Spleen (tissue), 11 donors: ENCODE results near the gene PPP1R9A. TPM values are rescaled to one million over a fixed set of nuclear protein-coding genes. Genes with fewer than 3 reads are reported as not detected.
"Not testable (repeated sequence)": the region's sequence is repeated elsewhere in the genome, so short reads cannot be mapped to it uniquely, and the experiment has no call there.

Experiments used
- DNase-seq: peaks from one replicate; pipeline ENCODE4 v3.0.0-alpha.2; 2020
- H3K27ac ChIP-seq, 8 donors: fragments of 200-600 bp; sonication (generic) in 7 of 8; 1 replicate in 4 of 8; 2 replicates in 4 of 8; pipeline versions ENCODE4 v1.5.0 to v1.8.0; 2016 to 2021; ENCODE audit warnings: inconsistent platforms in 4 of 8, mild to moderate bottlenecking in 4 of 8, moderate library complexity in 1 of 8
- H3K27me3 ChIP-seq, 7 donors: fragments of 200-600 bp; sonication (generic) in 6 of 7; replicated peaks in 1 of 7; 1 replicate in 4 of 7; 2 replicates in 3 of 7; pipeline versions ENCODE4 v1.5.0 to v1.8.0; 2016 to 2021; ENCODE audit warnings: inconsistent platforms in 3 of 7, mild to moderate bottlenecking in 1 of 7
- H3K36me3 ChIP-seq, 6 donors: fragments of 200-600 bp; sonication (generic) in 5 of 6; 1 replicate in 4 of 6; 2 replicates in 2 of 6; pipeline versions ENCODE4 v1.5.0 to v1.8.0; 2016 to 2021; ENCODE audit warnings: inconsistent platforms in 2 of 6
- H3K4me1 ChIP-seq, 6 donors: fragments of 200-600 bp; sonication (generic) in 5 of 6; 1 replicate in 3 of 6; 2 replicates in 3 of 6; pipeline versions ENCODE4 v1.5.0 to v1.8.0; 2016 to 2021; ENCODE audit warnings: inconsistent platforms in 3 of 6
- H3K4me3 ChIP-seq, 8 donors: fragments of 200-600 bp; sonication (generic) in 7 of 8; 1 replicate in 4 of 8; 2 replicates in 4 of 8; pipeline versions ENCODE4 v1.5.0 to v1.8.0; 2016 to 2021; ENCODE audit warnings: inconsistent platforms in 4 of 8, mild to moderate bottlenecking in 4 of 8, moderate library complexity in 2 of 8
- H3K9me3 ChIP-seq, 8 donors: fragments of 200-600 bp; sonication (generic) in 7 of 8; 1 replicate in 4 of 8; 2 replicates in 4 of 8; pipeline versions ENCODE4 v1.5.0 to v1.8.0; 2016 to 2021; ENCODE audit warnings: inconsistent platforms in 4 of 8
- POLR2A ChIP-seq, 3 donors: fragments of 450-650 bp; IDR thresholded peaks; one replicate each; pipeline ENCODE4 v1.5.1; 2017; ENCODE audit warnings: antibody characterized with exemption in 3 of 3, mild to moderate bottlenecking in 1 of 3
- POLR2AphosphoS5 ChIP-seq, 3 donors: sonication (generic); formaldehyde crosslinking; IDR thresholded peaks; one replicate each; pipeline ENCODE4 v1.5.1; 2017; ENCODE audit warnings: antibody characterized with exemption in 3 of 3
- WGBS, 5 donors: extraction: QIAGEN DNeasy Blood & Tissue Kit in 3 of 5; methylation state at CpG; one replicate each; pipeline versions ENCODE4 v1.1.5 to v1.1.7; 2013 to 2018; 5-methylcytosine and 5-hydroxymethylcytosine counted together
- intact Hi-C: fragments of 100-400 bp; cut with DNase I; formaldehyde crosslinking; loops from one replicate; pipeline ENCODE4 v1.15.0; 2023; ENCODE audit warnings: low total_unique reads
- polyA plus RNA-seq, 3 donors: library from polyadenylated mRNA; stranded (reverse); fragments of 200-250 nt; gene quantifications; one replicate each; pipeline ENCODE4 v1.2.1, GENCODE V29; 2013
- total RNA-seq, 7 donors: library from RNA; depleted of rRNA in 3 of 7; stranded (reverse); fragments of >200 nt in 3 of 7; fragmentation: NEBNext Ultra II Directional in 4 of 7; extraction: Animal tissue kit (Norgen Biotek cat#: 25700) in 4 of 7; gene quantifications; one replicate each; pipeline versions ENCODE4 v1.1.0 to v1.2.1, GENCODE V29; 2016 to 2021
- TF ChIP-seq, protein P1 (sequence below), 11 experiments: fragments of 200-600 bp in 7 of 11; fragments of 450-650 bp in 4 of 11; sonication (generic) in 4 of 11; IDR thresholded peaks in 8 of 11; conservative IDR thresholded peaks in 3 of 11; 1 replicate in 7 of 11; 2 replicates in 4 of 11; pipeline versions ENCODE4 v1.4.0 to v1.8.0; 2016 to 2021; ENCODE audit warnings: antibody characterized with exemption in 11 of 11, inconsistent platforms in 4 of 11, mild to moderate bottlenecking in 1 of 11
- donor health status: healthy with polysubstance abuse.
- donor health status: DM: no; HTN: no; CAD: no; lungs with moderate emphysema.
- donor health status: DM: no; HTN: no; CAD: no.
- donor health status: Bipolar disorder and iron deficiency.
- donor health status: healthy.
- donor health status: DM: no; HTN: no; CAD: no.
- donor health status: DM: yes; HTN: yes; CAD: no.

The PPP1R9A gene
- total and polyA plus RNA-seq, 10 donors, result 0.52 to 24.1 (median 10.9) TPM

DNA sequence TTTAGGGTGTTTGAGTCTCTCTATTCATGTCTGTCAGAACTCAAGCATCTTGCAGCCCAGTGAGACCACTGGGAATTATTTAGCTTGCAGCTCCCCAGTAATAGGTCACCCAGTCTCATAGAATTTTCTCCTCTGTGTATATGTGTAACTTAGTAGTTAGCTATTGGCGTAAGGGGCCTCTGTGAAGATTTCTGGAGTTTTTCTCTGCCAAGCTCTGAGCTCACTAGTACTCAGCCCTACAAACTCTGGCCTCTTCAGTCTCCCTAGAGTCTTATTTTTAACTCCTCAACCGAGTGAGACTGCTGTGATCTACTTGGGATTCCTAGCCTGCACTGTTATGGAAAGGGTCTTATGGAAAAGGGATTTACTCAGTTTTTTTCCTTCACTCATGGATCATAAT is 90.2 kb downstream of the PPP1R9A start:
- Histone ChIP-seq H3K4me1 (no peaks in the 10 kb centered on the region), H3K27me3 (no peaks in the 10 kb centered on the region), H3K4me3 (no peak overlapping the region), H3K36me3 (no peaks in the 10 kb centered on the region), H3K9me3 (no peaks in the 10 kb centered on the region), H3K27ac (no peak overlapping the region)
- intact Hi-C loops, result no loop called here
- 80 to 87% (median 84%) methylated on average over 2 of the region's 2 CpGs for WGBS, 5 donors
- TF ChIP-seq POLR2AphosphoS5 (IDR thresholded peaks at IDR 0.05) (no peak), POLR2A (IDR thresholded peaks at IDR 0.05) (no peak)
- TF ChIP-seq, protein P1, sequence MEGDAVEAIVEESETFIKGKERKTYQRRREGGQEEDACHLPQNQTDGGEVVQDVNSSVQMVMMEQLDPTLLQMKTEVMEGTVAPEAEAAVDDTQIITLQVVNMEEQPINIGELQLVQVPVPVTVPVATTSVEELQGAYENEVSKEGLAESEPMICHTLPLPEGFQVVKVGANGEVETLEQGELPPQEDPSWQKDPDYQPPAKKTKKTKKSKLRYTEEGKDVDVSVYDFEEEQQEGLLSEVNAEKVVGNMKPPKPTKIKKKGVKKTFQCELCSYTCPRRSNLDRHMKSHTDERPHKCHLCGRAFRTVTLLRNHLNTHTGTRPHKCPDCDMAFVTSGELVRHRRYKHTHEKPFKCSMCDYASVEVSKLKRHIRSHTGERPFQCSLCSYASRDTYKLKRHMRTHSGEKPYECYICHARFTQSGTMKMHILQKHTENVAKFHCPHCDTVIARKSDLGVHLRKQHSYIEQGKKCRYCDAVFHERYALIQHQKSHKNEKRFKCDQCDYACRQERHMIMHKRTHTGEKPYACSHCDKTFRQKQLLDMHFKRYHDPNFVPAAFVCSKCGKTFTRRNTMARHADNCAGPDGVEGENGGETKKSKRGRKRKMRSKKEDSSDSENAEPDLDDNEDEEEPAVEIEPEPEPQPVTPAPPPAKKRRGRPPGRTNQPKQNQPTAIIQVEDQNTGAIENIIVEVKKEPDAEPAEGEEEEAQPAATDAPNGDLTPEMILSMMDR (IDR thresholded peaks at IDR 0.05 in 8 of 11, conservative IDR thresholded peaks at IDR 0.05 in 3 of 11), result no peak
- DNase-seq, result no peak

DNA sequence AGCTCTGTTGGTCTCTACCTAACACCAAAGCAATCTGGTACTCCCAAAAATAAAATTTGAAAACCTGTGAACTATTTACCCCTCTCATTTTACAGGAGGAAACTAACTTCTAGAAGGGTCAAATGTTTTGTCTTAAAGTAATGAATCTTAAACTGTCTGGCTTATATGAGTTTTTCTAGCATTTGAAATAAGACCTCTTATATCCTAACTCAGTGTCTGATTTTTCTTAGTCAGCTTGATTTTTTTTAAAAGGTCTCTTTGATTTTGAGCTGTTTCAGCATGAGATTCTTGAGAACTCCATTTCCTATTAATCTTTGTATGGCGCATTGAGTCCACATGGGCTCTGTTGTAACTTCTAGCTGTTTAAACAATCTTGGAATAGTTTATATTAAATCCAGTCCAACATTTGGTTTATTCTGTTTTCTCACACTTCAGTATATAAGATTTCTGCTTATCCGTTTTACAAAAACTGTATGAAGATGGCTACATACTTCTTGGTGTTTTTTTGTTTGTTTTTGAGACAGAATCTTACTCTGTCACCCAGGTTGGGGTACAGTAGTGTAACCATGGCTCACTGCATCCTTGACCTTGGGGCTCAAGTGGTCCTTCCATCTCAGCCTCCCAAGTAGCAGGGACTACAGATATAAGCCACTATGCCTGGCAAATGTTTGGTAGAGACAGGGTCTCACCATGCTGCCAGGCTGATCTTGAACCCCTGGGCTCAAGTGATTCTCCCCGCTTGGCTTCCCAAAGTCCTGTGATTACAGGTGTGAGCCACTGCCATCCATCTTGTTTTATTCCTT is 91.1 kb downstream of the PPP1R9A start:
- Histone ChIP-seq H3K9me3 (no peaks in the 10 kb centered on the region), H3K27me3 (no peaks in the 10 kb centered on the region), H3K4me1 (no peaks in the 10 kb centered on the region), H3K36me3 (no peaks in the 10 kb centered on the region), H3K27ac (no peak overlapping the region), H3K4me3 (no peak overlapping the region)
- intact Hi-C loops, result no loop called here
- no peak for TF ChIP-seq POLR2AphosphoS5 (IDR thresholded peaks at IDR 0.05)
- TF ChIP-seq, protein P1 (IDR thresholded peaks at IDR 0.05 in 8 of 11, conservative IDR thresholded peaks at IDR 0.05 in 3 of 11), result no peak
- WGBS, 5 donors, result 86 to 95% (median 86%) methylated on average over 3 of the region's 3 CpGs
- DNase-seq, result no peak

DNA sequence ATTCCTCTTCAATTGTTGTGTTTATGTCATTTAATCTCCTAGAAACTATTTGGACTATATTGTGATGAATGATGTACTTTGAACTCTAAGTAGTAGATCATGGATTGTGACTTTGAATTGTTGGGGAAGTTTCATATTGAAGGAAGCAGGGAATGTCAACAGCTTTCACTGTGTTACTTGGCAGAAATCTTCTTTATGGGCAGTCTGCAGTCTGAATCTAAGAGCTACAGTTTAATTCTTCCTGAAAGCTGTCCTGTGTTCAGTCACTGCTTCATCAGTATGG is 91.6 kb downstream of the PPP1R9A start:
- intact Hi-C loops, result no loop called here
- no peak for DNase-seq

DNA sequence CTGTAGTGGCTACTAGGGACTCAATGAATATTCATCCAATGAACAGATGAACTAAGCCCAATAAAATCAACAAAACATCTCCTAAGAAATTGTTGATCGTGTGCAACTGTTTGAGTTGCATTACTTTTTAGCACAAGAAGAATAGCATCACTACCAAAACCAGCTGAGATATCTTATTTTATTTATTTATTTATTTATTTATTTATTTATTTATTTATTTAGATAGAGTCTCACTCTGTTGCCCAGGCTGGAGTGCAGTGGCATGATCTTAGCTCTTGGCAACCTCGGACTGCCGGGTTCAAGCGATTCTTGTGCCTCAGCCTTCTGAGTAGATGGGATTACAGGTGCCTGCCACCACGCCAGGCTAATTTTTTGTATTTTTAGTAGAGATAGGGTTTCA is 92.2 kb downstream of the PPP1R9A start:
- H3K36me3 ChIP-seq, DNase-seq, H3K27ac ChIP-seq, H3K27me3 ChIP-seq, H3K9me3 ChIP-seq, H3K4me1 ChIP-seq, H3K4me3 ChIP-seq, intact Hi-C loops: not testable (repeated sequence)
- 91 to 96% (median 94%) methylated on average over 5 of the region's 5 CpGs for WGBS, 5 donors

More for the DNA sequence above, 91.6 kb downstream of the PPP1R9A start:
- Histone ChIP-seq H3K4me3 (no peak overlapping the region), H3K36me3 (no peaks in the 10 kb centered on the region), H3K9me3 (no peaks in the 10 kb centered on the region), H3K4me1 (no peaks in the 10 kb centered on the region), H3K27ac (no peak overlapping the region), H3K27me3 (no peaks in the 10 kb centered on the region)
- TF ChIP-seq, protein P1 (IDR thresholded peaks at IDR 0.05 in 8 of 11, conservative IDR thresholded peaks at IDR 0.05 in 3 of 11), result no peak
- TF ChIP-seq POLR2A (IDR thresholded peaks at IDR 0.05) (no peak), POLR2AphosphoS5 (IDR thresholded peaks at IDR 0.05) (no peak)

DNA sequence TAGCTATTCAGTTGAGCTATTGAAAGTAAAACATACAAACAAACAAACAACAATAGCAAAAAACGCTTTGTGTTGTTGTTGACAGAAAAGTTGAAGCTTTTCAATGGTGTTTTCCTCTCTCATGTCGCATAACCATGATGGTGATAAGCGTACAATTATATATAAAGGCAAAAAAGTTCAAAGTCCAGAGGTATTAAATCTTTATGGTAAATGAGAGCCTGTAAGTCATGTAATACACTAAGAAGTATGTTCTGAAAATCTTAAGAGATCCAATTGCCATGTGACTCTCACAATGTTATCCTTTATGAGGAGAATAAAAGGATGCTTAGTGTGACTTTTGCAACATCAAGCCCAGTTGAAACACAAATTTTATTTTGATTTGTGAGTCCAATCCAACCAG is 93.9 kb downstream of the PPP1R9A start:
- no peak for DNase-seq
- H3K4me1 ChIP-seq, result no peaks in the 10 kb centered on the region
- H3K27me3 ChIP-seq, result no peaks in the 10 kb centered on the region
- H3K27ac ChIP-seq, result no peak overlapping the region
- no peaks in the 10 kb centered on the region for H3K36me3 ChIP-seq
- no peak overlapping the region for H3K4me3 ChIP-seq
- intact Hi-C loops, result no loop called here
- TF ChIP-seq, protein P1 (IDR thresholded peaks at IDR 0.05 in 8 of 11, conservative IDR thresholded peaks at IDR 0.05 in 3 of 11), result no peak
- TF ChIP-seq POLR2A (IDR thresholded peaks at IDR 0.05) (no peak), POLR2AphosphoS5 (IDR thresholded peaks at IDR 0.05) (no peak)
- H3K9me3 ChIP-seq, result no peaks in the 10 kb centered on the region
- WGBS, 5 donors, result 85 to 92% (median 87%) methylated on average over 3 of the region's 3 CpGs
